T-helper 1 cell treated with Interleukin-12 subunit alpha and Interleukin-12 subunit beta and Interleukin-4 antibody, amounts not matched to agents 30 μg/mL and 1 μg/mL, for 36 hours (primary cell): Measurements from ENCODE around the gene ZNF605.
"Not testable (repeated sequence)": the region's sequence is repeated elsewhere in the genome, so short reads cannot be mapped to it uniquely, and the experiment has no call there.

Experiments
- H3K27ac Mint-ChIP-seq: one replicate; pipeline ENCODE4 v1.8.0; 2021; ENCODE audit warnings: mild to moderate bottlenecking, mixed read lengths
- H3K27me3 Mint-ChIP-seq: one replicate; pipeline ENCODE4 v1.8.0; 2021; ENCODE audit warnings: low read depth, mixed read lengths
- H3K36me3 Mint-ChIP-seq: one replicate; pipeline ENCODE4 v1.8.0; 2021; ENCODE audit warnings: low read depth, mixed read lengths
- H3K4me1 Mint-ChIP-seq: one replicate; pipeline ENCODE4 v1.8.0; 2021; ENCODE audit warnings: low read depth, mixed read lengths
- H3K4me3 Mint-ChIP-seq: one replicate; pipeline ENCODE4 v1.8.0; 2021; ENCODE audit warnings: mild to moderate bottlenecking, moderate library complexity, mixed read lengths
- H3K9me3 Mint-ChIP-seq: one replicate; pipeline ENCODE4 v1.8.0; 2021; ENCODE audit warnings: mixed read lengths

Gene ZNF605

DNA sequence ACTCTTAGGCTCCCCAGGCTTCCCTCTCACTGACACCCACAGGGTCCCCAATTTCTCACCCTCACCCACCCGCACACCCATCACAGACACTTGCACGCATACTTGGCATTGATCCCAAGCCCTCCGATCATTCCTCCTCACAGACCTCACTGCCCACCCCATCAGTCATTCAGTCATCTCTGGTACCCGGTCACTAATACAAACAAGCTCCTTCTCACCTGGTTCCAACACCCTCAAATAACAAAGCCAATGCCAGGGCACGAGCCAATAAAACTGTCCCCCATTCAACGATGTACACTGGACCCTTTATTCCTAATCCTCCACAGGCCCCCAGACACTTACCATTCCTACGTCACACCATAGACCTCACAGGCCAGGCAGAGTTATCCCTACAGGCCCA is 2.3 kb downstream of the ZNF605 start:
- peaks cover 31% of the 10 kb centered on the region for H3K36me3 Mint-ChIP-seq
- H3K27ac Mint-ChIP-seq = peak overlapping the region; percentile 22
- H3K4me3 Mint-ChIP-seq = no peak overlapping the region
- H3K4me1 Mint-ChIP-seq = peaks cover 12% of the 10 kb centered on the region
- peaks cover 42% of the 10 kb centered on the region for H3K9me3 Mint-ChIP-seq
- no peaks in the 10 kb centered on the region for H3K27me3 Mint-ChIP-seq

DNA sequence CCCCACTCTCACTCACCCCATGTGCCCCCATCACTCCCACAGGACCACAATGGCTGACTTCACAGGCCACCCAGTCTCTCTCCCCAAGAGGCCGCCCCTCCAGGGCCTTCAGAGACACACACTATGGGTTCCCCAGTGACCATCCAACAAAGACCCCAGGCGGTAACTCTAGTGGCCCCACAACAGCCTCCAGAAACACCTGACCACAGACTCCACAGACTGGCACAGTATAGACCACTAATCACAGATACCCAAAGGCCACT is 3.0 kb downstream of the ZNF605 start:
- Mint-ChIP-seq H3K27me3 (no peaks in the 10 kb centered on the region), H3K36me3 (peaks cover 37% of the 10 kb centered on the region), H3K27ac (no peak overlapping the region), H3K9me3 (peaks cover 49% of the 10 kb centered on the region), H3K4me1 (peaks cover 12% of the 10 kb centered on the region), H3K4me3 (no peak overlapping the region)

DNA sequence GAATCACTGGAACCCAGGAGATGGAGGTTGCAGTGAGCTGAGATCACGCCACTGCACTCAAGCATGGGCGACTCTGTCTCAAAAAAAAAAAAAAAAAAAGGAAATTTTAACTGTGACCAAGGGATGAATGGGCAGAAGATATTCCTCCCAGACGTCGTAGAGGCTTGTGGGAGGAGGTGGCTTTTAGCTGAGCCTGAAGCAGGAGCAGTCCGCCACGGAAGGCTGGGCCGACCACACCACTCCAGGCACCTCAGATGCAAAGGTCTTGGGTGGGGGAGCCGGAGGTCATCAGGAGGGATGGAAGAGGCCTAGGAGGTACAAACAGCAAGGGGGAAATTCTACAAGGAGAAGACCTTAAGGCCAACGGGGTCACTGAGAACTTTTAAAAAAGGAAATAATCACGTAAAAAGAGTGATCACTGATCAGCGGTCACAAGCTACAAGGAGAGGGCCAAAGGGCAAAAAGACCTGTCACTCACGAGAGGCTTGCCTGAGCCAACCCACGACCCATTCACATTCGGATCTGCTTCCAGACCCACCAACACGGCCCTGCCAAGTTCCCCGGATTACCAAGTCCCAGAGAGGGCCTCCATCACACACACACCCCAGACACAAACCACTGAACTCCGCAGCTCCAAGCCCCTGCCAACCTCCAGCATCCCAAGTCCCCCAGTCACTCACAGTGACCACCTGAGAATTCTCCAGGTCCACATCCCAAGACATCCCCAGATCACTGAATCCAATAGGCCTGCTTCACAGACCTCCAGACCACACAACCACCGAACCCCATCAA is 3.5 kb downstream of the ZNF605 start:
- H3K4me3 Mint-ChIP-seq = no peak overlapping the region
- H3K36me3 Mint-ChIP-seq = peaks cover 41% of the 10 kb centered on the region
- no peaks in the 10 kb centered on the region for H3K27me3 Mint-ChIP-seq
- peaks cover 12% of the 10 kb centered on the region for H3K4me1 Mint-ChIP-seq
- peak overlapping the region; percentile 22 for H3K27ac Mint-ChIP-seq
- H3K9me3 Mint-ChIP-seq = peaks cover 53% of the 10 kb centered on the region

DNA sequence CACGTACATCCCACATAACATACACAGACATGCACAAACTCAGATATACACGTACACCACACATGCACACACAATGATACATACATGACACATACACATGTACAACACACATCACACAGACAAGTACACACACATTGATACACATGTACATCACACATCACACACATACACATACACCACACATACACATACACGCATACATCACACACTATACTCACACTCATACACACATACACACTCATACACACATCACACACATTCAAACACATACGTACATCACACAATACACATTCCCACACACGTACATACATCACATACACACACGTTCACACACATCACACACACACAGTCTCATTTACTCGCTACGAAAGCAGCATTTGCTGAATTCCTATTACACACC is 4.5 kb downstream of the ZNF605 start:
- no peak overlapping the region for H3K27ac Mint-ChIP-seq
- no peaks in the 10 kb centered on the region for H3K27me3 Mint-ChIP-seq
- H3K4me1 Mint-ChIP-seq = peaks cover 12% of the 10 kb centered on the region
- peaks cover 41% of the 10 kb centered on the region for H3K36me3 Mint-ChIP-seq
- H3K9me3 Mint-ChIP-seq = peaks cover 51% of the 10 kb centered on the region
- no peak overlapping the region for H3K4me3 Mint-ChIP-seq

DNA sequence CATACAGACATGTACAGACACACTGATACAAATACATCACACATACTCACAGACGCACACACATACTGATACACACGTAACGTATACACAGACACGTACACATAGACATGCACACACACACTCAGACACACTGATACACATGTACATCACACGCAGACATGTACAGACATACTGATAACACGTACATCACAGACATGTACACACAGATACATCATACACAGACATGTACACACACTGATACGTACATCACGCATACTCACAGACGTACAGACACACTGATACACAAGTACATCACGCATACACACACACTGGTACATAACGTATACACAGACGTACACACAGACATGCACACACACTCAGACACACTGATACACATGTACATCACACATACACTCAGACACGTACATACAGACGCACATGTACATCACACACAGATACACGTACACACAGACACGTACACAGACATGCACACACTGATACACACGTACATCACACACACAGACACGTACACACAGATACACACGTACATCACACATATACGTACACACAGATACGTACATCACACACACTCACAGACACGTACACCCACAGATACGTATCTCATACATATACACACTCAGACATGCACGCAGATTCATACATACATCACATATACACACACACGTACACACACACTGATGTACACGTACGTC is 5.1 kb downstream of the ZNF605 start:
- Mint-ChIP-seq H3K36me3 (peaks cover 42% of the 10 kb centered on the region), H3K4me3 (no peak overlapping the region), H3K4me1 (peaks cover 10% of the 10 kb centered on the region), H3K27me3 (no peaks in the 10 kb centered on the region), H3K9me3 (peaks cover 51% of the 10 kb centered on the region), H3K27ac (no peak overlapping the region)

DNA sequence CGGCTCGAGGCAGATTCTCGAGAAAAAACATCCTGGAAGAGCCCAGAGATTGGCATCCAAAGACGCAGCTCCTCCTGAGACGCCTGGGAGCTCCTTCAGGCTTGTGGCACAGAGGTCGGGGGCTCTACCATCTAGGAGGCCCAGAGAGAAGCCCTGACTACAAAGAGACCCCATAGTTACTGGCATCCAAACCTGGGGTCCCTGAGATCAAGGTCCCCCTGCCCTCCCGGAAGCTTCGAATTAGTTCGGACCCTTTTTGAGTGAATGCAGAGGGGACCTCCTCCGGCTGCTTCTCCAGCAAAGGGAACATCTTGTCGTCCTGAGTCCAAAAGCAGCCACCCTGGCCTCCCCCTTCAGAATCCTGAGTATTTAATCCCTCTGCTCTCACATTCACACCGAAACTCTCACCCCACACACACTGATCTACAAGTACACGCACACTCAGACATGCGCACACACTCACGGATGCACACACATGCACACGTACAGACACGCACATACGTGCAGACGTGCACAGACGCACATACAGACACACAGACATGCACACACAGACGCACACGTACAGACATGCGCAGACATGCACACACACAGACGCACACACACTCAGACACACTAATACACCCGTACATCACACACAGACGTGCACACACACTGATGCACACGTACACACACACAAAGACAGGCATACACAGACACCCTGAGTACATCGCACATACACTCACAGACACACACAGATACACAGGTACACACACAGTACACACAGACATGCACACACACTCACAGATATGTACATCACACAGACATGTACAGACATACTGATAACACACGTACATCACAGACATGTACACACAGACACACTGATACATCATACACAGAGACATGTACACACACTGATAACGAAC is 5.9 kb downstream of the ZNF605 start:
- Mint-ChIP-seq H3K4me3 (no peak overlapping the region), H3K27ac (no peak overlapping the region), H3K4me1 (peaks cover 8% of the 10 kb centered on the region), H3K27me3 (no peaks in the 10 kb centered on the region), H3K36me3 (peaks cover 49% of the 10 kb centered on the region), H3K9me3 (peaks cover 58% of the 10 kb centered on the region)

DNA sequence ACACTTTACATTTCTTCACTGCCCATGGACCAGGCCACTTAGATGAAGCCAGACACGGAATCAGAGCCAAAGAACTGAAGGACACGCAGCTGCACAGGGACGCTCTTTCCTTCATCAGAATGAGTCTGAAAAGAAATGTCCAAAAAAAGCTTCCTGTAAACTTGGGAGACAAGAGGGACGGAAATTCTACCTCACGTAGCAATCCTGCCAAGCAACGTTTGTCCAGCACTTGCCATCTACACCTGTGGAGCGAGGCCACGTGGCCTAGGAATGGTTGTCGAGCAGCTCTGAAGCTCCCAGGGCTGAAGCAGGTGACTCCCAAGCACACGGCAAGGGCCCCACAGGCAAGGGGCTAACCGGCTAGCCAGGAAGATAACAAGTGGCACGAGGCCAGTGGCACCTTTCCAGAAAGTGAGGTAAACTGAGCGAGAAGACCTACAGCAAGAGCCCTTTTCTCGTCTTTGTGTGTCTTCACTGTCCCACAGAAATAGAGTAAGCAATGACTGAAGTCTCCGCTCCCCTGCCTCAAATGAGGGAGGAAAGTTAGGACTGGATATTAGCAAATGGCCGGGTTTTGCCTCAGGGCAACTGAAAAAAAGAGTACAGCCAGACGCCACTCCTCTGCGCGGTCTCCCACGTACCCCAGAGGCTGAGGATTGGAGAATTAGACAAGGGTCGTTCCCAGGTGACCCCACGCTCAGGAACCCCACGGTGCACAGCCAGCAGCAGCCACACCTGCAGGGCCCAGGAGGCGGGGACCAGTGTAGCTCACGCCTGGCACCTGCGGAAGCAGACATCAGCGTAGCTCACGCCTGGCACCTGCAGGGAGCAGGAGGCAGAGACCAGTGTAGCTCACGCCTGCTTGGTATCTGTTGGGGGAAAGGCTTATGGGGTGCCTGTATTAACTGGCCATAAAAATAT is 7.7 kb downstream of the ZNF605 start:
- Mint-ChIP-seq H3K27me3 (no peaks in the 10 kb centered on the region), H3K36me3 (peaks cover 54% of the 10 kb centered on the region), H3K9me3 (peaks cover 56% of the 10 kb centered on the region), H3K4me1 (no peaks in the 10 kb centered on the region), H3K27ac (no peak overlapping the region), H3K4me3 (no peak overlapping the region)

DNA sequence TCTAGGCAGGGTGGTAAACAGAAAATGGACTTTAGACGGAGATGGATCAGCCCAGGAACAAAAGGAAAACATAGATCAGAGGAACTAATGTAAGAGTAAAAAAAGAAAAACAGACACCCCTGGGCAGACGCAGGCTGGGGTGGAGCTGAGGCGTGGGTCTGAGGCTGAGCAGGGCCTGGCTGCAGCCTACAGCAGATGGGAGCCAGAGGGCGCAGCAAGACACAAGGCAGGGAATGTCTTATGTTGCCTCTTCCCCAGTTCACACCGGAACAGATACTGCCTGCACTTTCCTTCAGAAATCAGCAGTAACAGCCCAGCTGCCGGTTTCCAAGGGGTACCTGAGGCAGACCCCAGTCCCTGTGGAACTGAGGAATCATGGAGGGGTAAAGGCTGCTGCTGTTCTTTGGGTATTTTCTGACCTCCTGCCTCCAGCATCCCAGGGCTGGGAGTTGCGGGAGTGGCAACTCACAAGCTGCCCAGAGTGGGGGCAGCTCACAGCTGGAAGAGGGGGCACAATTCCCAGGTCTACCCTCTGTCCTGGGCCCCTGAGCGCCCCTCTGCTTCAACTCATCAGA is 9.8 kb downstream of the ZNF605 start:
- Mint-ChIP-seq H3K9me3 (peaks cover 53% of the 10 kb centered on the region), H3K4me1 (no peaks in the 10 kb centered on the region), H3K27ac (no peak overlapping the region), H3K27me3 (no peaks in the 10 kb centered on the region), H3K4me3 (no peak overlapping the region), H3K36me3 (peaks cover 64% of the 10 kb centered on the region)

DNA sequence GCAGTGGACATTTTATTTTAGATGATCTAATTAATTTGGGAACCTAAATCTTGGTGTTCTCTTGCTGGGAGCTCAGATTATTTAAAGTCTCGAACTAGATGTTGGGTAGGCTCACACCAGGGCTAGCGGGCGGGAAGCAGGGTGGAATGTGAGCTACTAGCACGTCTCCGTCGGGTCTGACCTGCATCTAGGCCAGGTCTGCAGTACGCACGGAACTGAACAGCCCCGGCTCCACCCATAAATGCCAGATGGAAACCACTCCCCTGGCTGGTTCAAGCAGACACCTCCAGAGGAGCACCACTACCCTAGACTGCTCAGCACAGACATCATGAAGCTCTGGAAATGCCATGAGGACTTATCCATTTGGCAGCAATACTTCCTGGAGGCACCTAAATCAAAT is 10.3 kb downstream of the ZNF605 start:
- Mint-ChIP-seq H3K4me3 (no peak overlapping the region), H3K4me1 (no peaks in the 10 kb centered on the region), H3K27me3 (no peaks in the 10 kb centered on the region), H3K9me3 (peaks cover 58% of the 10 kb centered on the region), H3K27ac (no peak overlapping the region), H3K36me3 (peaks cover 69% of the 10 kb centered on the region)

DNA sequence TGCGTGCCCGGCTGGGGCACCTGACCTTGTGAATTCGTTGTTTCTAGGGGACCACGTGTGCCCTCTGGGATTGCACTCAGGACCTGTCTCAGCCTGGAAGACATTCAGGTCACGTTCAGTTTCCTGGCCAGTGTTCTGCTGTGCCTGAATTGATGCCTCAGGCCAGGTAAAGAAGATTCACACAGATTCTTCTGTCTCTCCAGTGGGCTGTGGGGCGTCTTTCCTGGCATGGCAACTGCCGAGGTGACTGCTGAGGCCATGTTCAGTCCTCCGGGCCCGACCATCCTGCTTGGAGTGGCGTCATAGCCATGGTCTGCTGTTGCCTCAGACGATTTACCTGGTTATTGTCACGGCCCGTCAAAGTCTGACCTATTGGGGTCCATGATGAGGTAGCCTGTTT is 13.5 kb downstream of the ZNF605 start:
- Mint-ChIP-seq H3K36me3 (peaks cover 58% of the 10 kb centered on the region), H3K27me3 (no peaks in the 10 kb centered on the region), H3K9me3 (peaks cover 44% of the 10 kb centered on the region)

DNA sequence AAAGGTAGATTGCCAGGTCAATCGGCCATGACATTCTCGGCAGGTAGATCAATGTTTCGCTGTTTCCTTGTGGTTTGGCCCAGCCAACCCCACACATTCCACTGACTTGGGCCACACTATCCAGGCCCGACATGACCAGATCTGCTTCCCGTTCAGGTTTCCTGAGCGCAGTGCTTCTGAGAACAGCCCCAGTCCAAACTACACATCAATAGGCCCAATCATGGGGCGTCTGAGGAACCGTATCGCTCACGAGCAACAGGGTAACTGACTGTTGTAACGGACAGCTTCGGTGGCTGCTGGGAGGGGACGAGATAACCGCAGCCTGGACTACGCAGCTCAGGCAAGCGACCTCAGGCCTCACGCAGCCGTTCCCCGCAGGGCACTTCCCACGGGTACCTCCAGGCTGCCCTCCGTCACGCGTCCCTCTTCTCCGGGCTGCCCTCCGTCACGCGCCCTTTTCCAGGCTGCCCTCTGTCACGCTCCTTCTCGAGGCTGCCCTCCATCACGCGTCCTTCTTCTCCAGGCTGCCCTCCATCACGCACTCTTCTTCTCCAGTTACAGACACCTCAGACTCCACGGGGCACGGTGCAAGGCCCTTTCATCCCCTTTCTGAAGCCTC is 14.7 kb downstream of the ZNF605 start:
- Mint-ChIP-seq H3K36me3 (peaks cover 64% of the 10 kb centered on the region), H3K4me1 (no peaks in the 10 kb centered on the region), H3K27ac (no peak overlapping the region), H3K4me3 (no peak overlapping the region), H3K27me3 (no peaks in the 10 kb centered on the region), H3K9me3 (peaks cover 55% of the 10 kb centered on the region)

More for the DNA sequence above, 13.5 kb downstream of the ZNF605 start:
- H3K27ac Mint-ChIP-seq = no peak overlapping the region
- H3K4me3 Mint-ChIP-seq = no peak overlapping the region
- H3K4me1 Mint-ChIP-seq = no peaks in the 10 kb centered on the region

DNA sequence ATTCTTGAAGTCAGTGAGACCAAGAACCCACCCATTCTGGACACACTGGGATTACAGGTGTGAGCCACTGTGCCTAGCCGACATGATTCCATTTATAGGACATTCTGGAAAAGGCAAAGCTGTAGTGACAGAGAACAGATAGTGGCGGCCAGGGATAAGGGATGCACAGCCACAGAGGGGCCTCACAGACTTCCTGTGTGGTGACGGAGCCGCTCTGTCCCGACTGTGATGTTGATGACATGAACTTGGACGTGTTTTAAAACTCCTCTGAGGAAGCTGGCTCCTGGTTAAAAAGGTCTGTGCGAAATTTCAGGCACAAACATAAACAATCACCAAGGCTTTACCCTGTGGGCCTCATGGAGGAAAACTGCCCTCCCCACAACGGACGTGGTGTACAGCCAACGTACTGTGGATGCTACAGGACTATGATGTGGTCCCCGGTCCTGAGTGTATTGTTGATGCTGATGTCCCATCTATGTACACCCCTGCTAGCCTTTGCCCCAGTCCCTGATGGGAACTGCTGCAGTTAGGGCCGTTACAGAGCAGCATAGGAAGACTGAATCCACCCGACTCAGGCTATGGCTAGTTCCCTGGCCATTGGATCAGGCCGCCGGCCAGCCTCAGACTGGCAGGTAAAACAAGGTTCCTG is 15.9 kb downstream of the ZNF605 start:
- Mint-ChIP-seq H3K27ac (no peak overlapping the region), H3K36me3 (peaks cover 58% of the 10 kb centered on the region), H3K9me3 (peaks cover 53% of the 10 kb centered on the region), H3K4me3 (no peak overlapping the region), H3K4me1 (no peaks in the 10 kb centered on the region), H3K27me3 (no peaks in the 10 kb centered on the region)

DNA sequence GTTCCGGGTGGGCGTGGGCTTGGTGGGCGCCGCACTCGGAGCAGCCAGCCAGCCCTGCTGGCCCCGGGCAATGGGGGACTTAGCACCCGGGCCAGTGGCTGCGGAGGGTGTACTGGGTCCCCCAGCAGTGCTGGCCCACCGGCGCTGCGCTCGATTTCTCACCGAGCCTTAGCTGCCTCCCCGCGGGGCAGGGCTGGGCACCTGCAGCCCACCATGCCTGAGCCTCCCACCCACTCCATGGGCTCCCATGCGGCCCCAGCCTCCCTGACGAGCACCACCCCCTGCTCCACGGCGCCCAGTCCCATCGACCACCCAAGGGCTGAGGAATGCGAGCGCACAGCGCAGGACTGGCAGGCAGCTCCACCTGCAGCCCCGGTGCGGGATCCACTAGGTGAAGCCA is 17.3 kb downstream of the ZNF605 start:
- H3K4me3 Mint-ChIP-seq, H3K4me1 Mint-ChIP-seq, H3K27me3 Mint-ChIP-seq, H3K27ac Mint-ChIP-seq: not testable (repeated sequence)
- Mint-ChIP-seq H3K36me3 (peaks cover 47% of the 10 kb centered on the region), H3K9me3 (peaks cover 49% of the 10 kb centered on the region)
